Measurements from ENCODE around the gene DNASE1.

DNA sequence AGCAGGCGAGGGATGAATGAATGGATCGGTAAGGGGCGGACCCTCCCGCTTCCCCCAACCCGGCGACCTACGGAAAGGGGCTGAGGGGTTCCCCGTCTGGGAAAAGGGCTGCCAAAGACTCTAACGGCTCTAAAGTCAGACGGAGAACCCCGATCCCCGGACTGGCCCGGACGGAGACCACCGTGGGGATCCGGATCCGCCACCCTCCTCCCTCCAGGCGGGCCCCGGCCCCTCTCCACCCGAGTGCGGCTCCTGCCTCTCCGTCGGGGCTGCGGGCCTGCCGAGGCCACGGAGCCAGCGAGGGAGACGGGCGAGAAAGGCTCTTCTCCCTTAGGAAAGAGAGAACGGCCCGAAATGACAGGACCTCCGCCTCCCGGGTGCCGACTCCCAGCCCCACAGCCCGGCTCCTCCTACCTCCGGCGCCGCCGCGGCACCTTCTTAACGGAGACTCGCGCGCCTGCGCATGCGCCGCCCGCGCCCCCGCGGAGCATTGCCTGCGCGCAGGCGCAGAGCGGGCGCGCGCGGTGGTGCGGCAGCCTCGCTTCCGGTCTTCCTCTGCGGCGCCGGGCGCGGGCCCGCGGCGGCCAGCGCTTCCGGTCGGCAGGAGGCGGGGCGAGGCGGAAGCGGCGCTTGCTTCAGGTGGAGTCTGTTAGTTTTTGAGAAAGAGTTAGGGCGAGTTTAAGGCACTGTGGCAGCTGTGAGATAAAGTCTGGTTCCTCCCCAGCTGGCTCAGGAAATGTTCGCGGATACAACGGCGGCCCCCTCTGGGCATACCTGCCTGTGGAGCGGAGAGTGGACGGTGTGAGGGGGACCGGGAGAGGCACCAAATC lies 43.1 kb upstream of the DNASE1 start, which contains the start of gene SLX4:
- TF ChIP-seq, protein P1, sequence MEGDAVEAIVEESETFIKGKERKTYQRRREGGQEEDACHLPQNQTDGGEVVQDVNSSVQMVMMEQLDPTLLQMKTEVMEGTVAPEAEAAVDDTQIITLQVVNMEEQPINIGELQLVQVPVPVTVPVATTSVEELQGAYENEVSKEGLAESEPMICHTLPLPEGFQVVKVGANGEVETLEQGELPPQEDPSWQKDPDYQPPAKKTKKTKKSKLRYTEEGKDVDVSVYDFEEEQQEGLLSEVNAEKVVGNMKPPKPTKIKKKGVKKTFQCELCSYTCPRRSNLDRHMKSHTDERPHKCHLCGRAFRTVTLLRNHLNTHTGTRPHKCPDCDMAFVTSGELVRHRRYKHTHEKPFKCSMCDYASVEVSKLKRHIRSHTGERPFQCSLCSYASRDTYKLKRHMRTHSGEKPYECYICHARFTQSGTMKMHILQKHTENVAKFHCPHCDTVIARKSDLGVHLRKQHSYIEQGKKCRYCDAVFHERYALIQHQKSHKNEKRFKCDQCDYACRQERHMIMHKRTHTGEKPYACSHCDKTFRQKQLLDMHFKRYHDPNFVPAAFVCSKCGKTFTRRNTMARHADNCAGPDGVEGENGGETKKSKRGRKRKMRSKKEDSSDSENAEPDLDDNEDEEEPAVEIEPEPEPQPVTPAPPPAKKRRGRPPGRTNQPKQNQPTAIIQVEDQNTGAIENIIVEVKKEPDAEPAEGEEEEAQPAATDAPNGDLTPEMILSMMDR (IDR thresholded peaks at IDR 0.05; ENCODE audit: low read length) = no peak
- TF ChIP-seq EZH2 (optimal IDR thresholded peaks at IDR 0.05; ENCODE audit: low read depth, low read length) = no peak
